NB4 (cell line): ENCODE results near the gene PEX12.
"Not testable (repeated sequence)": the region's sequence is repeated elsewhere in the genome, so short reads cannot be mapped to it uniquely, and the experiment has no call there.

Experiments
- CTCF ChIP-seq: IDR thresholded peaks from one replicate; pipeline ENCODE4 v1.5.1; 2012; ENCODE audit warnings: low read depth, low read length
- MAX ChIP-seq: IDR thresholded peaks from 2 replicates; pipeline ENCODE4 v1.6.1; 2011; ENCODE audit warnings: low read depth, low read length
- MYC ChIP-seq: IDR thresholded peaks from 2 replicates; pipeline ENCODE4 v1.6.1; 2011; ENCODE audit warnings: low read depth, low read length
- POLR2A ChIP-seq: IDR thresholded peaks from 2 replicates; pipeline ENCODE4 v1.6.1; 2011; ENCODE audit warnings: mild to moderate bottlenecking; ENCODE audit not compliant: insufficient read length; ENCODE audit errors: extremely low read depth

GRCh38 chr17:35563181-35563580 lies 15.2 kb downstream of the PEX12 start:
- TF ChIP-seq CTCF, POLR2A, MAX, MYC: not testable (repeated sequence)
